Measurements from ENCODE around the gene NTRK1. TPM values are rescaled to one million over a fixed set of nuclear protein-coding genes. Genes with fewer than 3 reads are reported as not detected.
A peak's percentile ranks its signal among the peaks of the same experiment; 100 is the strongest.

The NTRK1 gene
- total RNA-seq, 2 donors from 2014 or later = 0.42 to 0.81 TPM

DNA sequence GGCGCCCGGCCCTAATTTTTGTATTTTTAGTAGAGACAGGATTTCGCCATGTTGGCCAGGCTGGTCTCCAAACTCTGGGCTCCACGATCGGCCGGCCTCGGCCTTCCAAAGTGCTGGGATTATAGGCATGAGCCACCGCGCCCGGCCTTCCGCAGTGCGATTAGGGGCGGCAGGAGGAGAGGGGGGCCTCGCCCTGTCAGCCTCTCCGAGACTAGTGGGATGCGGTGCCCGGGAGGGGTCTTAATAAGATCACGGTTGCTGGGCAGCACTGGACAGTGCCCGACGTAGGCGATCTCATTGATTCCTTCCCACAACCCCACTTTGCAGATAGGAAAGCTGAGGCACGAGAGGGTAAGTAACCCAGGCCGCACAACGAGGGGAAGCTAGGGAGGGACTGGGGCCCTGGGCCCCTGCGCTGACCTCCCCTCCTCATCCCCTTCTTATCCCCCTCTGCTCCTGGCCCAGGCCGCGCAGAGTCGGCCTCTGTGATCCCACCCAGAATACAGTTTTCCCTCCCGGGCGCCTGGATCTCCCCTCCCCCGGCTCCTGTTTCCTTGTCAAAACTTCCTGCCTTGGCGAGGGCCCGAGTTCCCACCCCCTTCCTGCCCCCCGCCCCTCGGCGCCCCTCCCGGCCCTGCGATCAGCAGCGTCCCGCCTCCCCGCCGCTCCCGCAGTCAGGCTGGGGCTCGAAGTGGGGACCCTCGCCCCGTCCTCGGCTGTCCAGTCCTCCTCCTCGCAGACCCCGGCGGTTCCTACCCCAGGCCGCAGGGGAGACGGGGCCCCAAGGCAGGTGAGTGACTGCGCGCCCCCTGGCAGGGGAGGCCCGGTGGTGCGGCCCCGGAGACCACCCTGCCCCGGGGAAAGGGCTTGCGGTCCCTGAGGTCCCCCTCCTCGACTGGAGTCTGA lies 32.6 kb downstream of the NTRK1 start, which contains the start of gene PEAR1:
TSS of gene PEAR1 (plus strand) at position 671 of the 906 bp plus-strand sequence. CDS start 10,209 bp downstream, outside the sequence.
- Histone ChIP-seq H3K9me3 (no peaks in the 10 kb centered on the region), H3K27me3 (replicated peaks; ENCODE audit: insufficient read depth) (no peaks in the 10 kb centered on the region), H3K4me1 (ENCODE audit: control insufficient read depth in 1 of 2, low read depth in 2 of 2) (peaks cover 11 to 58% of the 10 kb centered on the region in 2 donors), H3K27ac (peak within 1 kb of the TSS; percentile 79 to 82), H3K36me3 (no peaks in the 10 kb centered on the region), H3K4me3 (peak within 1 kb of the TSS; percentile 72)
- no peak for ATAC-seq (ENCODE audit: insufficient number of reproducible peaks, low FRiP score, low read depth)
- DNase-seq (ENCODE audit: low spot score) = no peak
- TF ChIP-seq, protein P1, sequence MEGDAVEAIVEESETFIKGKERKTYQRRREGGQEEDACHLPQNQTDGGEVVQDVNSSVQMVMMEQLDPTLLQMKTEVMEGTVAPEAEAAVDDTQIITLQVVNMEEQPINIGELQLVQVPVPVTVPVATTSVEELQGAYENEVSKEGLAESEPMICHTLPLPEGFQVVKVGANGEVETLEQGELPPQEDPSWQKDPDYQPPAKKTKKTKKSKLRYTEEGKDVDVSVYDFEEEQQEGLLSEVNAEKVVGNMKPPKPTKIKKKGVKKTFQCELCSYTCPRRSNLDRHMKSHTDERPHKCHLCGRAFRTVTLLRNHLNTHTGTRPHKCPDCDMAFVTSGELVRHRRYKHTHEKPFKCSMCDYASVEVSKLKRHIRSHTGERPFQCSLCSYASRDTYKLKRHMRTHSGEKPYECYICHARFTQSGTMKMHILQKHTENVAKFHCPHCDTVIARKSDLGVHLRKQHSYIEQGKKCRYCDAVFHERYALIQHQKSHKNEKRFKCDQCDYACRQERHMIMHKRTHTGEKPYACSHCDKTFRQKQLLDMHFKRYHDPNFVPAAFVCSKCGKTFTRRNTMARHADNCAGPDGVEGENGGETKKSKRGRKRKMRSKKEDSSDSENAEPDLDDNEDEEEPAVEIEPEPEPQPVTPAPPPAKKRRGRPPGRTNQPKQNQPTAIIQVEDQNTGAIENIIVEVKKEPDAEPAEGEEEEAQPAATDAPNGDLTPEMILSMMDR (IDR thresholded peaks at IDR 0.05) = no peak

GRCh38 chr1:156894001-156894400 lies 33.3 kb downstream of the NTRK1 start:
- Histone ChIP-seq H3K4me1 (ENCODE audit: control insufficient read depth in 1 of 2, low read depth in 2 of 2) (peaks cover 17 to 65% of the 10 kb centered on the region in 2 donors), H3K27ac (peak overlapping the region; percentile 79 to 82), H3K9me3 (no peaks in the 10 kb centered on the region), H3K36me3 (no peaks in the 10 kb centered on the region), H3K27me3 (replicated peaks; ENCODE audit: insufficient read depth) (no peaks in the 10 kb centered on the region), H3K4me3 (peak overlapping the region; percentile 72)
- ATAC-seq (ENCODE audit: insufficient number of reproducible peaks, low FRiP score, low read depth) (no peak), DNase-seq (ENCODE audit: low spot score) (no peak)
- TF ChIP-seq, protein P1 (IDR thresholded peaks at IDR 0.05) = no peak

- no peak for DNase-seq (ENCODE audit: low spot score)
- H3K9me3 ChIP-seq = no peaks in the 10 kb centered on the region
- H3K4me3 ChIP-seq = peak overlapping the region; percentile 72
- H3K36me3 ChIP-seq = no peaks in the 10 kb centered on the region
- H3K27me3 ChIP-seq (replicated peaks; ENCODE audit: insufficient read depth) = no peaks in the 10 kb centered on the region
- TF ChIP-seq, protein P1 (IDR thresholded peaks at IDR 0.05) = no peak
- peaks cover 17 to 65% of the 10 kb centered on the region in 2 donors for H3K4me1 ChIP-seq (ENCODE audit: control insufficient read depth in 1 of 2, low read depth in 2 of 2)
- no peak for ATAC-seq (ENCODE audit: insufficient number of reproducible peaks, low FRiP score, low read depth)
- peak overlapping the region; percentile 79 to 82 for H3K27ac ChIP-seq
Measured at GRCh38 chr1:156894711-156895454, 34.2 kb downstream of the NTRK1 start.

- no peak for DNase-seq (ENCODE audit: low spot score)
- TF ChIP-seq, protein P1 (IDR thresholded peaks at IDR 0.05) = no peak
- Histone ChIP-seq H3K36me3 (no peaks in the 10 kb centered on the region), H3K4me1 (ENCODE audit: control insufficient read depth in 1 of 2, low read depth in 2 of 2) (peaks cover 17 to 65% of the 10 kb centered on the region in 2 donors), H3K27ac (peak overlapping the region; percentile 79 to 82), H3K4me3 (peak overlapping the region; percentile 72), H3K27me3 (replicated peaks; ENCODE audit: insufficient read depth) (no peaks in the 10 kb centered on the region), H3K9me3 (no peaks in the 10 kb centered on the region)
- no peak for ATAC-seq (ENCODE audit: insufficient number of reproducible peaks, low FRiP score, low read depth)
Measured at GRCh38 chr1:156895455-156895812, 34.8 kb downstream of the NTRK1 start.

- Histone ChIP-seq H3K9me3 (no peaks in the 10 kb centered on the region), H3K27me3 (replicated peaks; ENCODE audit: insufficient read depth) (no peaks in the 10 kb centered on the region), H3K4me3 (peak overlapping the region; percentile 17), H3K27ac (peak overlapping the region in 1 of 2 donors; percentile 82), H3K4me1 (ENCODE audit: control insufficient read depth in 1 of 2, low read depth in 2 of 2) (peaks cover 17 to 66% of the 10 kb centered on the region in 2 donors), H3K36me3 (no peaks in the 10 kb centered on the region)
- TF ChIP-seq, protein P1 (IDR thresholded peaks at IDR 0.05) = no peak
- DNase-seq (ENCODE audit: low spot score) (no peak), ATAC-seq (ENCODE audit: insufficient number of reproducible peaks, low FRiP score, low read depth) (no peak)
Measured at GRCh38 chr1:156895927-156896326, 35.3 kb downstream of the NTRK1 start.
